ENCODE results near the gene DBNDD1.

DNA sequence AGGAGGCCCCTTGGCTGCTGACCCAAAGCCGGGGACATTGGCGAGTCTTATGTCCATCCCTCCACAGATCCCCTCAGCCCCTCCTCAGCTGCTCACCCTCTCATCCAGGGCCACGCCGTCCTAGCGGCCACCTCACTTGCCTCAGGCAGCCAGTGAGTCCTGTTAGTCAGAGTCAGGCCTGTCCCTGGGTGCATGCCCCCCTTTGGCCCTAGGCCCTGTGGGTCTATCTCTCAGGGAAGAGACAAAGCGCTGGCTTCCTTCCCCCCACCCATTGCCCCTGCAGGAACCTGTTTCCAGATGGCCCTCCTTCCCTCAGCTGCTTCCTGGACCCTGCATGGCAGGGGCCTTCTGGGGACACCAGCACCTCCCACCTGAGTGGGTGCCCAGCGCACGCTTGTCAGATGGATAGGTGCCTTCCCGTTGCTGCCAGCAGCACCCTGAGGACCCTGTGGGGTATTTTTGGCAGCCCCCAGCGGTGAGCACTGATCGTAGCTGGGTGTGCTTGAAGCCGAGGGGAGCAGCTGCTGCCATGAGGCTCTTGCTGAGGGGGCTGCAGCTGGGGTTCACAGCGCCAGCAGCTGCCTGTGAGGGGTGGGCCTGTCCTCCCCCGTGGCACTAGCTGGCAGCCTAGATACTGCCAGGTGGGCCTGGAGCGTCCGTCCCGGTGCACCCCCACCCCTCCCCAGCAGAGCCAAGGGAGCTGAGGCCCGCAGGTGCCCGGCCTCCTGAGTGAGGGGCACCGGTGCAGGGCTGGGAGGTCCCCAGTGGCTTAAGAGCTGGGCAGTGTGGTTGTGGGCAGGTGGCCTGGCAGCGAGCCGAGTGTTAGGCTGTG lies 8.4 kb downstream of the DBNDD1 start:
- TF ChIP-seq, protein P1, sequence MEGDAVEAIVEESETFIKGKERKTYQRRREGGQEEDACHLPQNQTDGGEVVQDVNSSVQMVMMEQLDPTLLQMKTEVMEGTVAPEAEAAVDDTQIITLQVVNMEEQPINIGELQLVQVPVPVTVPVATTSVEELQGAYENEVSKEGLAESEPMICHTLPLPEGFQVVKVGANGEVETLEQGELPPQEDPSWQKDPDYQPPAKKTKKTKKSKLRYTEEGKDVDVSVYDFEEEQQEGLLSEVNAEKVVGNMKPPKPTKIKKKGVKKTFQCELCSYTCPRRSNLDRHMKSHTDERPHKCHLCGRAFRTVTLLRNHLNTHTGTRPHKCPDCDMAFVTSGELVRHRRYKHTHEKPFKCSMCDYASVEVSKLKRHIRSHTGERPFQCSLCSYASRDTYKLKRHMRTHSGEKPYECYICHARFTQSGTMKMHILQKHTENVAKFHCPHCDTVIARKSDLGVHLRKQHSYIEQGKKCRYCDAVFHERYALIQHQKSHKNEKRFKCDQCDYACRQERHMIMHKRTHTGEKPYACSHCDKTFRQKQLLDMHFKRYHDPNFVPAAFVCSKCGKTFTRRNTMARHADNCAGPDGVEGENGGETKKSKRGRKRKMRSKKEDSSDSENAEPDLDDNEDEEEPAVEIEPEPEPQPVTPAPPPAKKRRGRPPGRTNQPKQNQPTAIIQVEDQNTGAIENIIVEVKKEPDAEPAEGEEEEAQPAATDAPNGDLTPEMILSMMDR (IDR thresholded peaks at IDR 0.05; ENCODE audit: poor library complexity): no peak
- no peak for TF ChIP-seq EZH2 (IDR thresholded peaks at IDR 0.05; ENCODE audit: borderline replicate concordance)

Data from hepatocyte (in vitro differentiated cells).